ENCODE data around the gene PABPN1L. TPM values are rescaled to one million over a fixed set of nuclear protein-coding genes. Genes with fewer than 3 reads are reported as not detected.

PABPN1L gene
- total and polyA plus RNA-seq, 2 of the 4 experiments (the other 2 are of a cell fraction) = not detected

DNA sequence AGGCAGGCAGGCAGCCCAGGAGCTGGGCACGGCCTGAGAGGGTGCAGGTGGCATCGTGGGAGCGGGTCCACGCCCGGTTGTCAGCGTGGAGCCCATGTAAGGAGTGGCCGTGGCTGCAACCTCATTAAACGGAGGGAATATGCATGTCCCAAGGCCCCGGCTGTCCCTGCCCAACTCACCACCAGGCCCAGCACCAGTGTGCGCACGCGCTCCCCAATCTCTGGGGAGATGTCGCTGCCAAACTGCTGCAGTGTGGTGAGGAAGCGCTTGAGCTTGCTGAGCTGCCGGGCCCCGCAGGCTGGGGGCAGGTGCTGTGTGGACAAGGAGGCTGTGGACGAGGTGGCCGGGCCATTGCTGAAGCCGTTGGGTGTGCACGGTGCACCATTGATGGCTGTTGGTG, 25.6 kb upstream of the PABPN1L start:
- Histone ChIP-seq H3K56ac (ENCODE audit: extremely low read depth, insufficient read depth, low read length) (no peak overlapping the region), H3K36me3 (ENCODE audit: control insufficient read depth, insufficient read depth, low read length) (no peaks in the 10 kb centered on the region), H2AK9ac (replicated peaks; ENCODE audit: low read depth, low read length, poor library complexity) (no peak overlapping the region), H3K79me1 (ENCODE audit: low read depth in 1 of 2, low read length in 2 of 2) (no peaks in the 10 kb centered on the region), H3K4me2 (ENCODE audit: low read depth, low read length) (no peak overlapping the region), H4K5ac (ENCODE audit: low read depth, low read length) (no peak overlapping the region), H3K4me1 (ENCODE audit: control insufficient read depth, insufficient read depth, low read length) (peaks cover 4% of the 10 kb centered on the region; the same call in 1 of the 2 replicates), H2BK5ac (ENCODE audit: low read depth, low read length, poor library complexity, severe bottlenecking) (no peak overlapping the region), H2AK5ac (ENCODE audit: low read depth, low read length) (no peak overlapping the region), H3K18ac (ENCODE audit: low read depth, low read length) (no peak overlapping the region), H2AFZ (replicated peaks; ENCODE audit: low read length, poor library complexity) (no peak overlapping the region), H3K27me3 (ENCODE audit: control insufficient read depth, insufficient read depth, low read length) (no peaks in the 10 kb centered on the region), H4K91ac (ENCODE audit: insufficient read depth, low read depth, low read length) (no peak overlapping the region), H3K27ac (ENCODE audit: insufficient read depth, low read length) (no peak overlapping the region), H3K4me3 (ENCODE audit: insufficient read depth, low read depth, low read length) (no peak overlapping the region), H2BK15ac (ENCODE audit: low read depth, low read length) (no peak overlapping the region), H3K9me1 (ENCODE audit: insufficient read depth, low read length) (no peaks in the 10 kb centered on the region), H3K4ac (ENCODE audit: low read depth, low read length) (no peak overlapping the region), H4K20me1 (ENCODE audit: insufficient read depth, low read length) (no peaks in the 10 kb centered on the region), H2BK20ac (ENCODE audit: low read depth, low read length) (no peak overlapping the region), H3K14ac (replicated peaks; ENCODE audit: low read depth, low read length) (no peak overlapping the region), H3K9ac (ENCODE audit: low read depth, low read length) (no peak overlapping the region), H3K9me3 (ENCODE audit: control insufficient read depth, insufficient read depth, low read length) (peaks cover 6% of the 10 kb centered on the region), H3K23ac (ENCODE audit: low read depth, low read length) (no peak overlapping the region), H4K8ac (ENCODE audit: low read depth in 2 of 2, low read length in 2 of 2) (no peak overlapping the region), H2BK120ac (ENCODE audit: low read depth, low read length) (no peak overlapping the region)
- TF ChIP-seq, protein P1, sequence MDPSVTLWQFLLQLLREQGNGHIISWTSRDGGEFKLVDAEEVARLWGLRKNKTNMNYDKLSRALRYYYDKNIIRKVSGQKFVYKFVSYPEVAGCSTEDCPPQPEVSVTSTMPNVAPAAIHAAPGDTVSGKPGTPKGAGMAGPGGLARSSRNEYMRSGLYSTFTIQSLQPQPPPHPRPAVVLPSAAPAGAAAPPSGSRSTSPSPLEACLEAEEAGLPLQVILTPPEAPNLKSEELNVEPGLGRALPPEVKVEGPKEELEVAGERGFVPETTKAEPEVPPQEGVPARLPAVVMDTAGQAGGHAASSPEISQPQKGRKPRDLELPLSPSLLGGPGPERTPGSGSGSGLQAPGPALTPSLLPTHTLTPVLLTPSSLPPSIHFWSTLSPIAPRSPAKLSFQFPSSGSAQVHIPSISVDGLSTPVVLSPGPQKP (IDR thresholded peaks at IDR 0.05; ENCODE audit: borderline replicate concordance, low read depth, low read length) = no peak
- no peak for TF ChIP-seq BHLHE40 (IDR thresholded peaks at IDR 0.05; ENCODE audit: low read depth, low read length)
- no peak for TF ChIP-seq RFX5 (IDR thresholded peaks at IDR 0.05; ENCODE audit: low read depth, low read length)
- TF ChIP-seq RAD21 (IDR thresholded peaks at IDR 0.05; ENCODE audit: low read length) = no peak
- TF ChIP-seq FOS (IDR thresholded peaks at IDR 0.05; ENCODE audit: low read depth, low read length) = no peak
- TF ChIP-seq CEBPB (IDR thresholded peaks at IDR 0.05; ENCODE audit: low read depth, low read length) = no peak
- no peak for TF ChIP-seq CHD1 (IDR thresholded peaks at IDR 0.05; ENCODE audit: low read depth, low read length)
- no peak for TF ChIP-seq POLR2A (IDR thresholded peaks at IDR 0.05; ENCODE audit: low read depth, low read length)
- TF ChIP-seq, protein P2, sequence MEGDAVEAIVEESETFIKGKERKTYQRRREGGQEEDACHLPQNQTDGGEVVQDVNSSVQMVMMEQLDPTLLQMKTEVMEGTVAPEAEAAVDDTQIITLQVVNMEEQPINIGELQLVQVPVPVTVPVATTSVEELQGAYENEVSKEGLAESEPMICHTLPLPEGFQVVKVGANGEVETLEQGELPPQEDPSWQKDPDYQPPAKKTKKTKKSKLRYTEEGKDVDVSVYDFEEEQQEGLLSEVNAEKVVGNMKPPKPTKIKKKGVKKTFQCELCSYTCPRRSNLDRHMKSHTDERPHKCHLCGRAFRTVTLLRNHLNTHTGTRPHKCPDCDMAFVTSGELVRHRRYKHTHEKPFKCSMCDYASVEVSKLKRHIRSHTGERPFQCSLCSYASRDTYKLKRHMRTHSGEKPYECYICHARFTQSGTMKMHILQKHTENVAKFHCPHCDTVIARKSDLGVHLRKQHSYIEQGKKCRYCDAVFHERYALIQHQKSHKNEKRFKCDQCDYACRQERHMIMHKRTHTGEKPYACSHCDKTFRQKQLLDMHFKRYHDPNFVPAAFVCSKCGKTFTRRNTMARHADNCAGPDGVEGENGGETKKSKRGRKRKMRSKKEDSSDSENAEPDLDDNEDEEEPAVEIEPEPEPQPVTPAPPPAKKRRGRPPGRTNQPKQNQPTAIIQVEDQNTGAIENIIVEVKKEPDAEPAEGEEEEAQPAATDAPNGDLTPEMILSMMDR (conservative IDR thresholded peaks at IDR 0.05; ENCODE audit: low read depth, low read length) = no peak
- no peak for ATAC-seq (ENCODE audit: low read depth)
- in situ Hi-C loops (cut with MboI; ENCODE audit: low sequenced_read_pairs) (no loop called here), dilution Hi-C loops (cut with HindIII; ENCODE audit: low sequenced_read_pairs, unreplicated experiment) (no loop called here), intact Hi-C loops (cut with micrococcal nuclease) (no loop called here)
- 83% methylated on average over 9 of the region's 20 CpGs; no CpG with 5 or more reads in 1 of the 2 experiments for WGBS, 2 experiments (ENCODE audit: extremely low coverage in 2 of 2, insufficient read length in 1 of 2)
- CTCF ChIA-PET = no interaction called here
- DNase-seq = no peak
- no TSS peak for BruUV-seq (replicated peaks)
- POLR2A ChIA-PET (ENCODE audit: unreplicated experiment) = no interaction called here

Data from IMR-90 (cell line).